Cardiac muscle cell (in vitro differentiated cells and primary cell): ENCODE measurements around the gene GGA2. TPM values are rescaled to one million over a fixed set of nuclear protein-coding genes. Genes with fewer than 3 reads are reported as not detected.

Experiments used
- DNase-seq, 2 donors: peaks; one replicate each; pipeline versions ENCODE4 v3.0.0 to v3.0.0-alpha.2; 2010 to 2017; ENCODE audit warnings: low read depth in 1 of 2, low spot score in 1 of 2
- H3K27ac ChIP-seq: fragments of 200-600 bp; sonication (generic); 2 replicates; pipeline ENCODE4 v1.5.1; 2016
- H3K27me3 ChIP-seq: fragments of 200-600 bp; sonication (generic); 2 replicates; pipeline ENCODE4 v1.6.0; 2016; ENCODE audit warnings: control low read depth
- H3K36me3 ChIP-seq: fragments of 200-600 bp; sonication (generic); 2 replicates; pipeline ENCODE4 v1.5.1; 2016; ENCODE audit warnings: control low read depth
- H3K4me1 ChIP-seq: fragments of 200-600 bp; sonication (generic); 2 replicates; pipeline ENCODE4 v1.8.1; 2017; ENCODE audit warnings: low read depth, mild to moderate bottlenecking, mixed run types
- H3K4me3 ChIP-seq: fragments of 200-600 bp; sonication (generic); 2 replicates; pipeline ENCODE4 v1.5.1; 2016; ENCODE audit warnings: mild to moderate bottlenecking
- H3K9me3 ChIP-seq: fragments of 200-600 bp; sonication (generic); 2 replicates; pipeline ENCODE4 v1.5.1; 2017; ENCODE audit warnings: low read depth, mild to moderate bottlenecking, control low read depth
- polyA plus RNA-seq: library from polyadenylated mRNA; unstranded; fragments of >200 nt; fragmentation: Nextera tagmentation; extraction: Ambion mirVana; gene quantifications from 2 replicates; pipeline ENCODE4 v1.2.1, GENCODE V29; 2016
- total RNA-seq: library from RNA; depleted of rRNA; stranded (reverse); fragments of >200 nt; gene quantifications from 2 replicates; pipeline ENCODE4 v1.2.3, GENCODE V29; 2016
- TF ChIP-seq, protein P1 (sequence below): IDR thresholded peaks from 2 replicates; pipeline ENCODE4 v1.5.1; 2012; ENCODE audit warnings: low read depth, mild to moderate bottlenecking, low read length

Gene GGA2
- total and polyA plus RNA-seq, 2 experiments from 2014 or later = 126 to 149 TPM

DNA sequence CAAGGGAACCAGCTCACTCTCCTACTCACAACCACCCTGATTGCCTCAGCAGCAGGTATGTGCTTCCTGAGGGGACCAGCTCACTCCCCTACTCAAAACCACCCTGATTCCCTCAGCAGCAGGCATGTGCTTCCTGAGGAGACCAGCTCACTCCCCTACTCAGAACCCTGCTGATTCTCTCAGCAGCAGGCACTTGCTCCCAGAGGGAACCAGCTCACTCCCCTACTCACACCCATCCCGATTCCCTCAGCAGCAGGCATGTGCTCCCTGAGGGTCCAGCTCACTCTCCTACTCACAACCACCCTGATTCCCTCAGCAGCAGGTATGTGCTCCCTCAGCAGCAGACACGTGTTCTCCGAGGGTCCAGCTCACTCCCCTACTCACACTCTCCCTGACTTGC lies 31.2 kb downstream of the GGA2 start:
- no peak for DNase-seq
- TF ChIP-seq, protein P1, sequence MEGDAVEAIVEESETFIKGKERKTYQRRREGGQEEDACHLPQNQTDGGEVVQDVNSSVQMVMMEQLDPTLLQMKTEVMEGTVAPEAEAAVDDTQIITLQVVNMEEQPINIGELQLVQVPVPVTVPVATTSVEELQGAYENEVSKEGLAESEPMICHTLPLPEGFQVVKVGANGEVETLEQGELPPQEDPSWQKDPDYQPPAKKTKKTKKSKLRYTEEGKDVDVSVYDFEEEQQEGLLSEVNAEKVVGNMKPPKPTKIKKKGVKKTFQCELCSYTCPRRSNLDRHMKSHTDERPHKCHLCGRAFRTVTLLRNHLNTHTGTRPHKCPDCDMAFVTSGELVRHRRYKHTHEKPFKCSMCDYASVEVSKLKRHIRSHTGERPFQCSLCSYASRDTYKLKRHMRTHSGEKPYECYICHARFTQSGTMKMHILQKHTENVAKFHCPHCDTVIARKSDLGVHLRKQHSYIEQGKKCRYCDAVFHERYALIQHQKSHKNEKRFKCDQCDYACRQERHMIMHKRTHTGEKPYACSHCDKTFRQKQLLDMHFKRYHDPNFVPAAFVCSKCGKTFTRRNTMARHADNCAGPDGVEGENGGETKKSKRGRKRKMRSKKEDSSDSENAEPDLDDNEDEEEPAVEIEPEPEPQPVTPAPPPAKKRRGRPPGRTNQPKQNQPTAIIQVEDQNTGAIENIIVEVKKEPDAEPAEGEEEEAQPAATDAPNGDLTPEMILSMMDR = no peak
- Histone ChIP-seq H3K9me3 (no peaks in the 10 kb centered on the region), H3K4me3 (no peak overlapping the region), H3K27me3 (no peaks in the 10 kb centered on the region), H3K27ac (no peak overlapping the region), H3K4me1 (no peaks in the 10 kb centered on the region), H3K36me3 (peaks cover 77% of the 10 kb centered on the region)

DNA sequence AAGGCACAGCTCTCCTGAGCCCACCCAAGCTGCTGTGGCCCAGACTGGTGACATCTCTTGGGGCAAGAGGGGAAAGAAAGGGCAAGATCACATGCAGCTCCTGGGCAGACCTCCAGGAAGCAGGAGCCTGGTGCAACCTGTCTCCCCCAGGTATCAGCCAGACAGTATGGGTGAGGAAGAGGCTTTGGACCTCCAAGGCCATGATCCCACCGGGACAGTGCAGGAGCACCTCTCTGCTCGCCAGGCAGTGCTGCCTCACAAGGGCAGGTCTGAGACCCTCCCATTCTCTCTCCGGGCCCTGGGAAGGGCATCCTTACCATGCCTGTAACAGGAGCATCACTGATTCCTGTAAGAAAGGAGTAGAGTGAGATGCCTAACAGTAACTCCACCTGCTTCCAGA lies 31.7 kb downstream of the GGA2 start:
- H3K4me1 ChIP-seq = no peaks in the 10 kb centered on the region
- TF ChIP-seq, protein P1 = no peak
- no peak overlapping the region for H3K4me3 ChIP-seq
- DNase-seq = no peak
- no peaks in the 10 kb centered on the region for H3K9me3 ChIP-seq
- H3K27me3 ChIP-seq = no peaks in the 10 kb centered on the region
- H3K27ac ChIP-seq = no peak overlapping the region
- H3K36me3 ChIP-seq = peaks cover 82% of the 10 kb centered on the region

DNA sequence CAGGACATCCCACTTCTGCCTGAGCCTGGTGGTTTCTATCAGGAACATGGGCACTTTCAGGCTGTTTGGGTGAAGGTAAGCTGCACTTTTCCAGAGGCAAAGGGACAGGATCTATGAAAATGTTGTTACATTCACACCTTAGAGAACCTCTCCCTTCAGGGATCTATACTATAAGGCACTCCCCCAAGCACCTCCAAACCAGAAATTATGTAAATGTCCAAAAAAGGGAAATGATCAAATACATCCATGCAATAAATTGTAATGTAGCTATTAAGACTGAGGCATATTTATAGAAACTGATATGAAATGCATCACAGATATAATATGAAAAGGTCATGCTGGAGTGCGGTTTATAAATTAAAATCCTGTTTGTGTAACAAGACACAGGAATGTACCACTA lies 34.0 kb downstream of the GGA2 start:
- Histone ChIP-seq H3K9me3 (no peaks in the 10 kb centered on the region), H3K27ac (no peak overlapping the region), H3K36me3 (peaks cover 71% of the 10 kb centered on the region), H3K4me1 (no peaks in the 10 kb centered on the region), H3K27me3 (no peaks in the 10 kb centered on the region), H3K4me3 (no peak overlapping the region)
- DNase-seq = no peak
- TF ChIP-seq, protein P1 = no peak

DNA sequence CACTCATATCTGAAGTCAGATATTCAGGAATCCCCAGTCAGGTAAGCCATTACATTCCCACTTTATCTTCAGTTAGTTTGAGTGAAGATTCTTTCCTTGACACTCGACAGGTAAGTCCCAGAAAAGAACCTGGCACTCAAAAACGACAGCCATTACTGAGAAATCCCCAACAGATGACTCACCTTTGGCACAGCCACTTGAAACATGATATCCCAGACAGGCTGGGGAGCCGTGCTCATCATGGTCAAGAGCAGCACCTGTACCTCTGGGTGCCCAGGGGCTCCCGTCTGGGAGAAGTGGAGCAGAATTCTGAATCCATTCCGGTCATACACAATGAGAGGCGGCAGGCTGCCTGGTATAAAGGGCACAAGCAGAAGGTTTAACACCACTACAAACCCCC lies 40.5 kb downstream of the GGA2 start:
- H3K27me3 ChIP-seq = no peaks in the 10 kb centered on the region
- no peaks in the 10 kb centered on the region for H3K9me3 ChIP-seq
- peak in 1 of 2 donors; percentile 7 for DNase-seq
- TF ChIP-seq, protein P1 = no peak
- no peak overlapping the region for H3K4me3 ChIP-seq
- H3K36me3 ChIP-seq = peaks cover 65% of the 10 kb centered on the region
- peak overlapping the region; percentile 32 for H3K27ac ChIP-seq
- H3K4me1 ChIP-seq = peaks cover under 1% of the 10 kb centered on the region

DNA sequence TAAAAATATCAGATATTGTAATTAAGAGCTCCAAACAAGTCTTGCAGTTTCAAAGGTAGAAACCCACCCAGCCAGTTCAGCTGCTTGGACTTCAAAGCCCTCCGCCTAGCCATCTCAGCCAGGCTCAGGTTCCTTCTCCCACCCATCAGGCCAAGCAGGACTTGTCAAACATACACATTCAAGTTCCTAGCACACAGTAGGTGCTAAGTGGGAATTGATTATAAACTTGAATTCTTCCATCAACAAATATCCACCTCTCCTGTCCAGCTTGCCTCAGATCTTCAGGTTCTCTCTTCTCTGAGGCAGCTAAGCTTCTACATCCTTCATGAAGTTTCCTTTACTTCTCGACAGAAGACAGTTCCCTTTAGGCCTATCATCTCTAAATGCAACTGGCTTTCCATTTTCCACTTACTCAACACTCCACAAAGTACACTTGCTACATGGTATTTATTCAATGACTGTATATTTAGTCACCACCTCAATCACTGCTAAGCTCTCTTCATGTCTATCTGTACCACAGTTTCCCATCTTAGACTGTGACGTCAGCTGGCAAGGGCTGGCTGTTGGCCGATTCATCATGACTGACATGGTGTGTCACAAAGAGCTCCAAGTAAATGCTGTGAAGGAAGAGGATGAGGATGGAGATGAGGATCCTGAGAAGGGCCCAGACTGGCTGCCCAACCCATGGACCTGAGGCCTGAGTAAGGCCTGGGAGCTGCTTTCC lies 44.0 kb downstream of the GGA2 start:
- DNase-seq = peak in 1 of 2 donors; percentile 12
- Histone ChIP-seq H3K27ac (peak overlapping the region; percentile 34), H3K27me3 (no peaks in the 10 kb centered on the region), H3K36me3 (peaks cover 46% of the 10 kb centered on the region), H3K9me3 (no peaks in the 10 kb centered on the region), H3K4me3 (no peak overlapping the region), H3K4me1 (peaks cover 8% of the 10 kb centered on the region)
- TF ChIP-seq, protein P1 = no peak
